MM.1S (cell line): ENCODE measurements around the gene CFAP46.

Experiments used
- DNase-seq: peaks from one replicate; pipeline ENCODE4 v3.0.0-alpha.2; 2015
- H2AFZ ChIP-seq: fragments of 300-600 bp; sonication (generic); 2 replicates; pipeline ENCODE4 v1.6.0; 2016; ENCODE audit warnings: antibody characterized with exemption, low read length
- H3F3A ChIP-seq: fragments of 300-600 bp; sonication (generic); 2 replicates; pipeline ENCODE4 v1.6.1; 2016; ENCODE audit warnings: mild to moderate bottlenecking, antibody characterized with exemption, low read length, moderate library complexity, mixed read lengths; ENCODE audit not compliant: insufficient read depth
- H3K27ac ChIP-seq: fragments of 300-600 bp; sonication (generic); 2 replicates; pipeline ENCODE4 v1.5.1; 2016; ENCODE audit warnings: mild to moderate bottlenecking, low read length
- H3K27me3 ChIP-seq: fragments of 300-600 bp; sonication (generic); replicated peaks from 2 replicates; pipeline ENCODE4 v1.6.0; 2016; ENCODE audit warnings: low read length; ENCODE audit not compliant: insufficient read depth
- H3K36me3 ChIP-seq: fragments of 300-600 bp; sonication (generic); replicated peaks from 2 replicates; pipeline ENCODE4 v1.6.1; 2016; ENCODE audit warnings: mild to moderate bottlenecking, low read length, mixed read lengths; ENCODE audit not compliant: insufficient read depth
- H3K4me1 ChIP-seq: fragments of 300-600 bp; sonication (generic); 2 replicates; pipeline ENCODE4 v1.6.1; 2016; ENCODE audit warnings: low read length, mixed read lengths
- H3K4me2 ChIP-seq: fragments of 300-600 bp; sonication (generic); 2 replicates; pipeline ENCODE4 v1.6.0; 2016; ENCODE audit warnings: low read depth, low read length
- H3K4me3 ChIP-seq: fragments of 300-600 bp; sonication (generic); 2 replicates; pipeline ENCODE4 v1.5.1; 2016; ENCODE audit warnings: low read length, mixed read lengths
- H3K79me2 ChIP-seq: fragments of 300-600 bp; sonication (generic); 2 replicates; pipeline ENCODE4 v1.6.1; 2016; ENCODE audit warnings: mixed run types, low read length, mixed read lengths
- H3K9ac ChIP-seq: fragments of 300-600 bp; sonication (generic); 2 replicates; pipeline ENCODE4 v1.6.1; 2016; ENCODE audit warnings: low read length, mixed read lengths
- H3K9me2 ChIP-seq: fragments of 300-600 bp; sonication (generic); replicated peaks from 2 replicates; pipeline ENCODE4 v1.6.1; 2016; ENCODE audit warnings: mild to moderate bottlenecking, low read length, mixed read lengths; ENCODE audit not compliant: insufficient read depth
- H3K9me3 ChIP-seq: fragments of 300-600 bp; sonication (generic); replicated peaks from 2 replicates; pipeline ENCODE4 v1.6.1; 2016; ENCODE audit warnings: mild to moderate bottlenecking, low read length, mixed read lengths; ENCODE audit not compliant: insufficient read depth
- H4K20me1 ChIP-seq: fragments of 300-600 bp; sonication (generic); 2 replicates; pipeline ENCODE4 v1.6.1; 2016; ENCODE audit warnings: mild to moderate bottlenecking, low read length, moderate library complexity, mixed read lengths; ENCODE audit not compliant: insufficient read depth
- CTCF ChIP-seq: fragments of 300-600 bp; sonication (generic); IDR thresholded peaks from 2 replicates; pipeline ENCODE4 v1.5.1; 2016; ENCODE audit warnings: antibody characterized with exemption, low read length, mixed read lengths
- EZH2 ChIP-seq: fragments of 300-600 bp; sonication (generic); optimal IDR thresholded peaks from 2 replicates; pipeline ENCODE3; 2017; ENCODE audit warnings: low read depth, mild to moderate bottlenecking, antibody characterized with exemption, low read length, mixed read lengths
- EZH2phosphoT487 ChIP-seq: fragments of 300-600 bp; sonication (generic); IDR thresholded peaks from 2 replicates; pipeline ENCODE4 v1.6.1; 2018; ENCODE audit warnings: antibody characterized with exemption, low read length

CFAP46 gene

GRCh38 chr10:132838346-132838970 lies 103.9 kb downstream of the CFAP46 start:
- Histone ChIP-seq H3F3A (no peaks in the 10 kb centered on the region), H4K20me1 (no peaks in the 10 kb centered on the region), H3K27ac (no peak overlapping the region), H3K9me2 (no peaks in the 10 kb centered on the region), H2AFZ (no peak overlapping the region), H3K4me1 (no peaks in the 10 kb centered on the region), H3K4me3 (no peak overlapping the region), H3K9me3 (no peaks in the 10 kb centered on the region), H3K4me2 (no peak overlapping the region), H3K36me3 (no peaks in the 10 kb centered on the region), H3K9ac (no peak overlapping the region), H3K27me3 (peaks cover 13% of the 10 kb centered on the region; the same call in 1 of the 2 replicates), H3K79me2 (no peaks in the 10 kb centered on the region)
- TF ChIP-seq EZH2phosphoT487 (no peak), EZH2 (no peak), CTCF (no peak)
- no peak for DNase-seq

GRCh38 chr10:132837905-132838304 lies 104.5 kb downstream of the CFAP46 start:
- Histone ChIP-seq H3K36me3 (no peaks in the 10 kb centered on the region), H3K9ac (no peak overlapping the region), H3K27me3 (peaks cover 13% of the 10 kb centered on the region; the same call in 1 of the 2 replicates), H2AFZ (no peak overlapping the region), H4K20me1 (no peaks in the 10 kb centered on the region), H3K79me2 (no peaks in the 10 kb centered on the region), H3F3A (no peaks in the 10 kb centered on the region), H3K27ac (no peak overlapping the region), H3K4me3 (no peak overlapping the region), H3K9me3 (no peaks in the 10 kb centered on the region), H3K4me1 (no peaks in the 10 kb centered on the region), H3K9me2 (no peaks in the 10 kb centered on the region), H3K4me2 (no peak overlapping the region)
- TF ChIP-seq CTCF, result no peak
- TF ChIP-seq EZH2, result no peak
- TF ChIP-seq EZH2phosphoT487, result no peak
- DNase-seq, result no peak

GRCh38 chr10:132836832-132837540 lies 105.4 kb downstream of the CFAP46 start:
- Histone ChIP-seq H3K79me2 (no peaks in the 10 kb centered on the region), H2AFZ (no peak overlapping the region), H3K36me3 (no peaks in the 10 kb centered on the region), H3K9me2 (no peaks in the 10 kb centered on the region), H3F3A (no peaks in the 10 kb centered on the region), H3K27me3 (peaks cover 16% of the 10 kb centered on the region; the same call in 1 of the 2 replicates), H3K9ac (no peak overlapping the region), H4K20me1 (no peaks in the 10 kb centered on the region), H3K4me1 (no peaks in the 10 kb centered on the region), H3K27ac (no peak overlapping the region), H3K9me3 (no peaks in the 10 kb centered on the region), H3K4me2 (no peak overlapping the region), H3K4me3 (no peak overlapping the region)
- DNase-seq, result peak; percentile 10
- TF ChIP-seq CTCF (peak; percentile 76), EZH2phosphoT487 (no peak)
